Endothelial cell of umbilical vein (primary cell): Measurements from ENCODE around the gene EXOSC6. TPM values are rescaled to one million over a fixed set of nuclear protein-coding genes. Genes with fewer than 3 reads are reported as not detected.
"Not testable (repeated sequence)": the region's sequence is repeated elsewhere in the genome, so short reads cannot be mapped to it uniquely, and the experiment has no call there.

Experiments used
- BruUV-seq: library from RNA; stranded (reverse); fragments of 400-500 nt; replicated peaks from 2 replicates; lab custom pipeline; 2021; lab: Mats Ljungman, UMichigan
- CTCF ChIA-PET: fragments of 300-600, 350-600 bp; sonication (Branson Sonifier 250); formaldehyde crosslinking; loops from one replicate; lab custom pipeline; 2021; ENCODE audit warnings: antibody characterized with exemption, inconsistent platforms; lab: Charles Lee
- POLR2A ChIA-PET: fragments of 300-600, 350-600 bp; sonication (Branson Sonifier 250); formaldehyde crosslinking; loops from one replicate; lab custom pipeline; 2021; ENCODE audit warnings: antibody characterized with exemption, inconsistent platforms; lab: Charles Lee
- DNase-seq: peaks from one replicate; pipeline ENCODE4 v3.0.0-alpha.2; 2011; ENCODE audit warnings: low read depth, low spot score
- FAIRE-seq: peaks from 2 replicates; lab custom pipeline; 2011; peaks lifted over from hg19 to GRCh38; lab: Jason Lieb, UNC
- H2AFZ ChIP-seq: 2 replicates; pipeline ENCODE4 v1.6.0; 2012; ENCODE audit warnings: low read depth, low read length, control low read depth, inconsistent platforms
- H3K27ac ChIP-seq: 2 replicates; pipeline ENCODE4 v1.5.1; 2011; ENCODE audit warnings: low read depth, mild to moderate bottlenecking, control low read depth, low read length, moderate library complexity; ENCODE audit not compliant: insufficient read depth
- H3K27me3 ChIP-seq, 2 experiments: 2 replicates each; pipeline versions ENCODE4 v1.6.0 to v1.6.1; 2011; ENCODE audit warnings: low read length in 2 of 2, mixed read lengths in 1 of 2; ENCODE audit not compliant: control insufficient read depth in 2 of 2, insufficient read depth in 2 of 2
- H3K36me3 ChIP-seq, 2 experiments: 2 replicates in 1 of 2; 3 replicates in 1 of 2; pipeline ENCODE4 v1.5.1; 2011; ENCODE audit warnings: low read length in 2 of 2, mild to moderate bottlenecking in 1 of 2, moderate library complexity in 1 of 2; ENCODE audit not compliant: control insufficient read depth in 2 of 2, insufficient read depth in 2 of 2; ENCODE audit errors: extremely low read depth in 1 of 2
- H3K4me1 ChIP-seq: 3 replicates; pipeline ENCODE4 v1.5.1; 2011; ENCODE audit warnings: mild to moderate bottlenecking, low read length; ENCODE audit not compliant: control insufficient read depth, insufficient read depth; ENCODE audit errors: extremely low read depth
- H3K4me2 ChIP-seq: 2 replicates; pipeline ENCODE4 v1.6.1; 2011; ENCODE audit warnings: low read length, control low read depth, mixed read lengths; ENCODE audit not compliant: insufficient read depth
- H3K4me3 ChIP-seq, 3 experiments: fragments of 200-600 bp in 1 of 3; sonication (generic), shearing (Covaris generic) in 1 of 3; replicated peaks in 1 of 3; 2 replicates each; pipeline ENCODE4 v1.5.1; 2011 to 2016; ENCODE audit warnings: control low read depth in 3 of 3, low read length in 3 of 3, mild to moderate bottlenecking in 2 of 3, inconsistent platforms in 1 of 3, low read depth in 1 of 3, moderate library complexity in 1 of 3; ENCODE audit not compliant: insufficient read depth in 1 of 3
- H3K79me2 ChIP-seq: 2 replicates; pipeline ENCODE4 v1.6.0; 2012; ENCODE audit warnings: low read length, inconsistent platforms; ENCODE audit not compliant: control insufficient read depth, insufficient read depth
- H3K9ac ChIP-seq: replicated peaks from 2 replicates; pipeline ENCODE3; 2011; ENCODE audit warnings: low read length, control low read depth; ENCODE audit not compliant: insufficient read depth; ENCODE audit errors: extremely low read depth
- H3K9me1 ChIP-seq: replicated peaks from 3 replicates; pipeline ENCODE4 v1.6.0; 2011; ENCODE audit warnings: mild to moderate bottlenecking, low read length; ENCODE audit not compliant: control insufficient read depth, insufficient read depth; ENCODE audit errors: extremely low read depth
- H3K9me3 ChIP-seq: replicated peaks from 2 replicates; pipeline ENCODE4 v1.5.1; 2012; ENCODE audit warnings: low read length, inconsistent platforms; ENCODE audit not compliant: control insufficient read depth, insufficient read depth
- H4K20me1 ChIP-seq: replicated peaks from 2 replicates; pipeline ENCODE3; 2011; ENCODE audit warnings: mild to moderate bottlenecking, low read length; ENCODE audit not compliant: control insufficient read depth, insufficient read depth; ENCODE audit errors: extremely low read depth
- EZH2 ChIP-seq: IDR thresholded peaks from 2 replicates; pipeline ENCODE4 v1.6.1; 2012; ENCODE audit warnings: borderline replicate concordance, low read depth, mild to moderate bottlenecking, moderate library complexity, low read length, inconsistent platforms; ENCODE audit not compliant: severe bottlenecking
- POLR2A ChIP-seq: IDR thresholded peaks from 2 replicates; pipeline ENCODE4 v1.6.1; 2012; ENCODE audit warnings: low read depth, mild to moderate bottlenecking, control low read depth, low read length
- POLR2AphosphoS5 ChIP-seq: IDR thresholded peaks from 2 replicates; pipeline ENCODE4 v1.6.1; 2012; ENCODE audit warnings: low read depth, mild to moderate bottlenecking, control low read depth, low read length, moderate library complexity; ENCODE audit not compliant: insufficient read depth
- dilution Hi-C: fragments of 300-500 bp; cut with MboI; formaldehyde crosslinking; loops from one replicate; pipeline ENCODE4 v1.15.0; 2019; ENCODE audit warnings: low sequenced_read_pairs; ENCODE audit not compliant: extremely low pct_ligation_motif_present
- intact Hi-C: fragments of 100-400 bp; cut with micrococcal nuclease; formaldehyde crosslinking; loops from one replicate; pipeline ENCODE4 v1.10.0; 2022
- polyA plus RNA-seq, 4 experiments: library from polyadenylated mRNA; depleted of rRNA in 3 of 4; stranded (reverse) in 3 of 4; unstranded in 1 of 4; fragments of >200 nt; gene quantifications; 2 replicates each; pipeline versions ENCODE4 v1.2.1 to v1.2.3, GENCODE V29; 2011 to 2012; ENCODE audit warnings: missing spikeins in 1 of 4
- total RNA-seq: library from RNA; stranded (reverse); gene quantifications from 2 replicates; pipeline ENCODE4 v1.2.3, GENCODE V29; 2021

Gene EXOSC6
- total and polyA plus RNA-seq, 2 donors (not counting 3 experiments of a cell fraction or from before 2014, with no cell fraction given), result 12.6 to 29.2 TPM

DNA sequence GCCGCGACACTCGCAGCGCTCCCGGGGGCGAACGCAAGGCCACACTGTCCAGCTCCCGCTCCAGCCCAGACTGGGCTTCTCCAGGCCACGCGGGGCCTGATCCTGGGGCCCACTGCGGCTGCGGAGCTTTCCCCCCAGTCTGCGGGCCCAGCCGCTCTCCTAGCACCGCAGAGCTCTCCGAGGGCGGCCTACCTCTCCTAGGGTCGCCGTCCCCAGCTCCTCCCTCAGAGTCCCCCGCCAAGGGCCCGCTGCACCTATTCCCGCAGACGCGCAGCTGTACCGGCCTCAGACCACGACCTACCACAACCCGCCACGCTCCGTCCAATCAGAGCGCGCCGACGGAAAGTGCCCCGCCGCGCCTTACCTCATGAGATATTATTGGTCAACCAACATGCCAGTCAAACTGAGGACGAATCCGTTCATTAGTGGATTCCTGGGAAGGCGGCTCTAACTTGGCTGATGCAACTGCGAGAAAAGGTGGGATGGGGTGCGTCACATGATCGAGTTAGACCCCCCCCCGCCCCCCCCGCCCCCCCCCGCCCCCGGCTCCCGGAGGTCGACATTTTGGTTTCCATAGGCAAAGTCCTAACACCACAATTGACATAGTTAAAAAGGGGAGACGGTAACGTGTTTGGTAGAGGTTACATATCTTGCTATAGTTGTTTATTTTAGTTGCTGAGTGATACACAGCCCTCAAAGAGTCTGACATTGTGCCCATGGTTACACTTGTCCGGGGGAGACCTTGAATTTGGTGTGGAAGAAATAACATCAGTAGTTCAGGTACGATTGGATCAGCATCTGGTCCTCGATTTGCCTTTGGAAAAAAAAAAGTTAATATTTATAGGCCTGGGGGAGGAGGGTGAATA lies 37.7 kb upstream of the EXOSC6 start, which contains the start of gene AARS1:
Gene AARS1, minus strand, starts transcription at position 278 of the 866 bp plus-strand sequence. CDS start 6,743 bp downstream, outside the sequence.
- Histone ChIP-seq H3K9me1 (no peaks in the 10 kb centered on the region), H3K36me3 (peaks cover 0 to under 1% of the 10 kb centered on the region in 2 experiments), H2AFZ (peak within 1 kb of the TSS; percentile 97), H3K4me1 (peaks cover 4% of the 10 kb centered on the region), H3K4me3 (peak within 1 kb of the TSS; percentile 39 to 78 (median 76)), H3K9me3 (no peaks in the 10 kb centered on the region), H3K27ac (peak within 1 kb of the TSS; percentile 87), H4K20me1 (no peaks in the 10 kb centered on the region), H3K4me2 (peak within 1 kb of the TSS; percentile 89), H3K27me3 (no peaks in the 10 kb centered on the region), H3K9ac (peak within 1 kb of the TSS; percentile 93), H3K79me2 (peaks cover 41% of the 10 kb centered on the region)
- POLR2A ChIA-PET, result interaction anchor here (0.6 to 1.1 kb wide), 4 partner anchors 13 to 308 kb away, joined by 5 to 6 read pairs (median 6); partner anchors contain the start of gene DDX19A
- dilution Hi-C loops (no loop called here), intact Hi-C loops (loop anchor here (1.0 kb wide), 1 partner anchor 10 kb away; the partner anchor contains the start of gene DDX19B)
- CTCF ChIA-PET, result interaction anchor here (1.2 to 1.8 kb wide), 3 partner anchors 17 to 364 kb away, joined by 3 to 6 read pairs (median 4); partner anchors contain the start of gene EXOSC6
- DNase-seq (peak; percentile 99), FAIRE-seq (peak; percentile 96)
- TSS peak; percentile 92 for BruUV-seq
- TF ChIP-seq EZH2, result no peak
- peak; percentile 91 for TF ChIP-seq POLR2A
- TF ChIP-seq POLR2AphosphoS5, result peak; percentile 95

DNA sequence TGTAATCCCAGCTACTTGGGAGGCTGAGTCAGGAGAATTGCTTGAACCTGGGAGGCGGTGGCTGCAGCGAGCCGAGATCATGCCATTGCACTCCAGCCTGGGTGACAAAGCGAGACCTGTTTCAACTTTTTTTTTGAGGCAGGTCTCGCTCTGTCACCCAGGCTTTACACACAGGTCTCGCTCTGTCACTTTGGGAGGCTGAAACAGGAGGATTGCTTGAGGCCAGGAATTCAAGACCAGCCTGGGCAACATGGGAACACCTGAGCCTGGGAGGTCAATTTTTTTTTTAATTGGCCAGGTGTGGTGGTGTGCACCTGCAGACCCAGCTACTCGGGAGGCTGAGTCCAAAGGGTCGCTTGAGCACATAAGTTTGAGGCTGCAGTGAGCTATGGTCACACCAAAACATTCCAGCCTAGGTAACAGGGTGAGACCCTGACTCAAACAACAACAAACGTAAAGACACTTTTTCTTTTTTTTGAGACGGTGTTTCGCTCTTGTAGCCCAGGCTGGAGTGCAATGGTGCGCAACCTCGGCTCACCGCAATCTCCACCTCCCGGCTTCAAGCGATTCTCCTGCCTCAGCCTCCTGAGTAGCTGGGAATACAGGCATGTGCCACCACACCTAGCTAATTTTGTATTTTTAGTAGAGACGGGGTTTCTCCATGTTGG lies 35.7 kb upstream of the EXOSC6 start:
- H4K20me1 ChIP-seq, H3K4me1 ChIP-seq, FAIRE-seq, dilution Hi-C loops, DNase-seq, H3K9me3 ChIP-seq, H3K36me3 ChIP-seq, H3K4me3 ChIP-seq, H2AFZ ChIP-seq, H3K4me2 ChIP-seq, H3K9ac ChIP-seq, H3K27ac ChIP-seq, H3K9me1 ChIP-seq, BruUV-seq, H3K27me3 ChIP-seq, intact Hi-C loops: not testable (repeated sequence)
- POLR2A ChIA-PET, result interaction anchor here (1.1 kb wide), 1 partner anchor 11 kb away, joined by 3 read pairs; no protein-coding TSS in a partner anchor
- CTCF ChIA-PET, result interaction anchor here (1.3 to 1.8 kb wide), 2 partner anchors 19 to 36 kb away, joined by 3 to 6 read pairs; partner anchors contain the start of gene EXOSC6
- peaks cover 49% of the 10 kb centered on the region for H3K79me2 ChIP-seq
